ACC112 (cell line): Measurements from ENCODE around the gene ADPRM.

ENCODE experiments used
- H2AFZ ChIP-seq: fragments of 200-600 bp; sonication (generic); one replicate; pipeline ENCODE4 v1.6.0; 2017; ENCODE audit warnings: antibody characterized with exemption, low read length; ENCODE audit not compliant: unreplicated experiment
- H3K27ac ChIP-seq: fragments of 200-600 bp; sonication (generic); 2 replicates; pipeline ENCODE4 v1.5.1; 2014; ENCODE audit warnings: low read depth, mild to moderate bottlenecking, antibody characterized with exemption, low read length, moderate library complexity
- H3K27me3 ChIP-seq: fragments of 200-600 bp; sonication (generic); 2 replicates; pipeline ENCODE4 v1.6.1; 2014; ENCODE audit warnings: mild to moderate bottlenecking, antibody characterized with exemption, low read length, moderate library complexity, mixed read lengths; ENCODE audit not compliant: insufficient read depth
- H3K36me3 ChIP-seq: fragments of 200-600 bp; sonication (generic); 2 replicates; pipeline ENCODE4 v1.6.1; 2016; ENCODE audit warnings: mild to moderate bottlenecking, antibody characterized with exemption, low read length, moderate library complexity, mixed read lengths; ENCODE audit not compliant: insufficient read depth
- H3K4me1 ChIP-seq: fragments of 200-600 bp; sonication (generic); one replicate; pipeline ENCODE4 v1.6.1; 2016; ENCODE audit warnings: low read length, mixed read lengths; ENCODE audit not compliant: insufficient read depth, unreplicated experiment, control insufficient read depth
- H3K4me3 ChIP-seq: fragments of 200-600 bp; sonication (generic); 2 replicates; pipeline ENCODE4 v1.5.1; 2014; ENCODE audit warnings: mild to moderate bottlenecking, low read depth, low read length
- H3K79me2 ChIP-seq: fragments of 200-600 bp; sonication (generic); one replicate; pipeline ENCODE4 v1.6.0; 2016; ENCODE audit warnings: low read length; ENCODE audit not compliant: control insufficient read depth, unreplicated experiment, insufficient read depth

The ADPRM gene

DNA sequence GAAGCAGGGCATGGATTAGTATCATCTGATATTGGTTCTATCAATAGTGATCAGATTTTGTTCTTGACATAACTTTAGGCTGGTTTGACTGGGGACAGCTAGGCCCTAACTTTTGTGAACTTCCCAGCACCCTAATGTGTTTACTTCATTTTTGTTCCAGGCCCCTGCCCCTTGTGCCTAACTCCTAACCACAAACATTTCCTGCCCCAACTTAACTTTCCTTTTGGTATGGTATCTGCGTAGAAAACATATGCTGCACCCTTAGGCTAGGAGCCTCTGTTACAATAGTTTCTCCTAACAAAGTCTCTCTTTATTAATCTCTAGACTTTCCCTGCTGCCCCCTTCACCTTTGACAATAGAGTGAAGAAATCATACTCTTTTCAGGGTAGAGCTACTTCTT is 2.5 kb downstream of the ADPRM start:
- Histone ChIP-seq H3K4me1 (peaks cover 25% of the 10 kb centered on the region), H3K27ac (no peak overlapping the region), H3K27me3 (no peaks in the 10 kb centered on the region), H2AFZ (no peak overlapping the region), H3K4me3 (no peak overlapping the region), H3K79me2 (peaks cover 51% of the 10 kb centered on the region), H3K36me3 (peaks cover 9% of the 10 kb centered on the region)

DNA sequence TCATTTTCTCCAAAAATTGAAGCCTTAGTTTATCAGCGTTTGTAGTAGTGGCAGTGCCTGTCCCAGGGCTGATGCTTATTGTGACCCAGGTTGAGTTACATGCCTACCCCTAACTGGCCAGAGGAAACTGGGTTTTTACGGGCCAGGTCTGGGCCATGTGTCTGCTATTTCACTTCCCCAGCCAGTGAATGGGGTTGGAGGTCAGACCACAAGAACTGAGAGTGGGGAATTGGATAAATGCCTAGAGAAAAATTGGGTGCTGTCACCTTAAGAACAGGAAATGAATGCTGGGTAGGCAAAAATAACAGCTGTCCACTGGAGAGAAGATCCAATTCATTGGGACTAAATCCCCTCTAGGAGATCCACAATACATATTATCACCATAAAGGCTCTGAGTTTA is 5.2 kb downstream of the ADPRM start:
- H3K4me3 ChIP-seq, result no peak overlapping the region
- no peak overlapping the region for H2AFZ ChIP-seq
- H3K79me2 ChIP-seq, result peaks cover 28% of the 10 kb centered on the region
- no peaks in the 10 kb centered on the region for H3K27me3 ChIP-seq
- peaks cover 17% of the 10 kb centered on the region for H3K36me3 ChIP-seq
- H3K4me1 ChIP-seq, result peaks cover 16% of the 10 kb centered on the region
- H3K27ac ChIP-seq, result no peak overlapping the region

DNA sequence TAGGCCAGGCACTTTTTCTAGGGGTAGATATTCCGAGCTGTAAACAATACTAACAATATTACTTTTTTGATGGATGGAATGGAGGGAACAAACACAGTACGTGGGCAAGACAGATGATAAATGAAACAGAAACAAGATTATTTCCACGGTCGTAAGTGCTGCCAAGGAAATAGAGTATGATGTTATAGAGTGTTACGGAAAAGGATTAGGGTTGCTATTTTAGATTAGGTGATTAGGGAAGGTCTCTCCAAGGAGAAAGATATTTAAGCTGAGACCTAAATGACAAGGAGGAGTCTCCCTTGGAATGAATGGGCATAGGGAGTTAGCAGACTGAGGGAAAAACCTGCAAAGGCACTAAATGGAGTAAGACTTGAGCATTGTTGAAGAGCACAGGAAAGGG is 8.3 kb downstream of the ADPRM start:
- Histone ChIP-seq H3K79me2 (peaks cover 15% of the 10 kb centered on the region), H3K36me3 (peaks cover 24% of the 10 kb centered on the region), H3K27me3 (no peaks in the 10 kb centered on the region), H3K4me1 (peaks cover 10% of the 10 kb centered on the region), H2AFZ (no peak overlapping the region), H3K27ac (no peak overlapping the region), H3K4me3 (no peak overlapping the region)

DNA sequence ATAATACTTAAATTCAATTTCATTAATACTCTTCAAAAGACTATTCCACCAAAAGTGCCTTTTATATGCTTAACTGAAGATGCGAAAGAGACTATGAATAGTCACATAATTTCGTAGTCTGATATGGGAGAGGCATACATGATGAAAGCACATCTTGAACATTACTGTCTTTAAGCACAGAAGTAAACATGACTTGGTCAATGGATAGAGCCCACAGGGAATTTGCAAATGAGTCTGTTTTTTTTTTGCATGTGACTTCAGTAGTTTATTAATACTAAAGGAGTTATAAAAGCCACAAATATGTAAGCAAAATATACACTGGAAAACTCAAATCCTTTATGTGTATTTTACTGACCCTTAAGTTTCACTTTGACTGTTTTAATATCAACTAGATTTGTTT is 15.9 kb downstream of the ADPRM start:
- H3K27ac ChIP-seq, result no peak overlapping the region
- H3K4me1 ChIP-seq, result no peaks in the 10 kb centered on the region
- H3K27me3 ChIP-seq, result no peaks in the 10 kb centered on the region
- no peaks in the 10 kb centered on the region for H3K79me2 ChIP-seq
- peaks cover 23% of the 10 kb centered on the region for H3K36me3 ChIP-seq
- no peak overlapping the region for H3K4me3 ChIP-seq
- H2AFZ ChIP-seq, result no peak overlapping the region

DNA sequence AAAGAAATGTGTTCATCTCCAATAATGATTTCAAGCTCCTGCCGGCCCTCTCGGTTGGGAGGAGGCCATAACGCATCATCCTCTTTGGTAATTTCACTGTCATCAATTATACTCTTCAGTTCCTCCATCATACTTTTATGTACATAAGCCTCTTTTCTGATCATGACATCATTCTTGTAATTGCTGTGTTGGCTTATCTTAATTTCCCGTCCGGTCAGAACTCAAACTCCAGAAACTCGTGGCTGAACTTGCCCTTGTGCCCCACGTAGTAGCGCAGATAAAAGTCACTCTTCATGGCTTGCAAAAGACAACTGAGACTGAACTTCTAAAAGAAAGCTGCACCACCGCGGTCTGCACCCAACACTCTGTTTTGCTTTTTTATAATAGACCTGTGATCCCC is 18.8 kb downstream of the ADPRM start:
- Histone ChIP-seq H3K79me2 (no peaks in the 10 kb centered on the region), H3K27ac (no peak overlapping the region), H3K27me3 (no peaks in the 10 kb centered on the region), H2AFZ (no peak overlapping the region), H3K4me1 (no peaks in the 10 kb centered on the region), H3K4me3 (no peak overlapping the region), H3K36me3 (peaks cover 14% of the 10 kb centered on the region)

DNA sequence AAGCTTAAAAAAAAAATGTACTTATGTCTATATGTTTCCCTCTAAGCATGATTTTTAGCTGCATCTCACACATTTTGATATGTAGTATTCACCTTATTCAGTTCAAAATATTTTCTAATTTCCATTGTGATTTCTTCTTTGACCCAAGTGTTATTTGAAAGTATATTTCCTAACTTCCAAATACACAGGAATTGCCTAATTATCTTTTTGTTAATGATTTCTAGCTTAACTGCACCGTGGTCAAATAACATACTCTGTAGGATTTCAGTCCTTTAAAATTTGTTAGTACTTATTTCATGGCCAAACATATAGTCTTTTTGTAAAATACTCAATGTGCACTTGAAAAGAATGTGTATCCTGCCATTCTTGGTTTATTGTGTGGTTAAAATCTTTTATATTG is 21.2 kb downstream of the ADPRM start:
- Histone ChIP-seq H3K27ac (no peak overlapping the region), H2AFZ (no peak overlapping the region), H3K79me2 (no peaks in the 10 kb centered on the region), H3K27me3 (no peaks in the 10 kb centered on the region), H3K36me3 (no peaks in the 10 kb centered on the region), H3K4me1 (no peaks in the 10 kb centered on the region), H3K4me3 (no peak overlapping the region)

DNA sequence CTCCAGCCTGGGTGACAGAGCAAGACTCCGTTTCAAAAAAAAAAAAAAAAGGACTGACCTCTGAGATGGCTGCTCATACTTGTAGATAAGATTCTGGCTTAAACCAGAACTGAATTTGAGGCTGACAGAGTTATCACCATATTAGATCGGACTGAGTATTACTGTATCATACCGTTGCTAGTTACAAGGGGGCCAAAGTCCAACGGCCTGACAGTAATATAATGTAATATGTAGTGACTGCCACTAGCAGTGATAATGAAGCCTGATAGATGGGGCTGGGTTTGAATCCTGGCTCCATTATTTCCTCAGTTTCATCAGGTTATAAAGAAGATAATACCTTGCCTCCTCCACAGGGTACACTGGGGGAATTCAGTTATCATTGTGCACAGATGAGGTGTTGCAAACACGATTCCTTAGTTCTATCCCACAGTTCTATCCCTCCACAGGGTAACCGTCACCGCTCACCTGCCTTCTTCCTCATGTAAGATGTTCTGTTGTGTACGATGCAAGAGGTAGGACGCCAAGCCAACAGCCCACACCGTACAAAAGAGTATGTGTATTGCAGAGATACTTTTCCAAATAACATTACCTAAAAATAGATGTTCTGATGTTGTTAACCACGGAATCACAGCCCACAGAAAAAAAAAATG is 27.3 kb downstream of the ADPRM start:
- no peaks in the 10 kb centered on the region for H3K79me2 ChIP-seq
- H3K4me3 ChIP-seq, result no peak overlapping the region
- H3K27me3 ChIP-seq, result no peaks in the 10 kb centered on the region
- no peaks in the 10 kb centered on the region for H3K36me3 ChIP-seq
- H3K4me1 ChIP-seq, result no peaks in the 10 kb centered on the region
- no peak overlapping the region for H2AFZ ChIP-seq
- H3K27ac ChIP-seq, result no peak overlapping the region

DNA sequence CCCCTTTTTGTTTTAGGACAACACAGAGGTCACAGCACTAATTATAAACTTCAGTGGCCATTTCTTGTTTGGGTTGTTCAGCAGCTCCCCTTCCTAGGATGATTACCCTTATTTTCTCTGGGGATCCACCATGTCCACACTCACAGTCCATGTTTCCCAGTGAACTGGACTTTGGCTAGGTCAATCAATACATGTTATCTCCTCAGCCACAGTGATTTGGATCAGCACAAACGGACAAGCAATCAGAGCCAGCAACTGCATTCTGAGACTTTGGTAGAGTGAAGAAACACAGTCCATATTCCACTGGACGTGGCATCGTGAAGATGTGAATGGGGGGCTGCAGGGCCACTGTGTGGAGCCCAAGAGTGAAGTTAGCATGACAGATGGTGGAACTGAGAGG is 27.9 kb downstream of the ADPRM start:
- Histone ChIP-seq H3K36me3 (no peaks in the 10 kb centered on the region), H3K27ac (no peak overlapping the region), H2AFZ (no peak overlapping the region), H3K4me1 (no peaks in the 10 kb centered on the region), H3K4me3 (no peak overlapping the region), H3K27me3 (no peaks in the 10 kb centered on the region), H3K79me2 (no peaks in the 10 kb centered on the region)

DNA sequence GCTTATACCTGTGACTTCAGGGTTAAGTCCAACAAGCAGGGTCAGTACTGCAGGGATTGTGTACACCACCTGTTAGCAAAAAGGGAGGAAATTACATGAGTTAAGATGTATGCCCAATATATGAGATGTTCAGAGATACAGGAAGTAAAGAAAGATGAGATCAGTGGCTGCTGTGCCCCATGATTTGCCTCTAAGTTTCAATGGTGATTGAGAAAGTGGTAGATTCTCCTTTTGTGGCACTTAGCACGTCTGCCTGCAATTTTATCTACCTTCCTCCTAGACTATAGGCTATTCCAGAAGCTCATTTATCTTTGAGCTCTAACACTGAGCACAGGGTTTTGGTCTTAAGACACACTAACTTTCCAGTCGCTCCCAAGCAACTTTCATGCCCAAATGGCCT is 28.8 kb downstream of the ADPRM start:
- no peak overlapping the region for H2AFZ ChIP-seq
- no peaks in the 10 kb centered on the region for H3K79me2 ChIP-seq
- no peak overlapping the region for H3K27ac ChIP-seq

DNA sequence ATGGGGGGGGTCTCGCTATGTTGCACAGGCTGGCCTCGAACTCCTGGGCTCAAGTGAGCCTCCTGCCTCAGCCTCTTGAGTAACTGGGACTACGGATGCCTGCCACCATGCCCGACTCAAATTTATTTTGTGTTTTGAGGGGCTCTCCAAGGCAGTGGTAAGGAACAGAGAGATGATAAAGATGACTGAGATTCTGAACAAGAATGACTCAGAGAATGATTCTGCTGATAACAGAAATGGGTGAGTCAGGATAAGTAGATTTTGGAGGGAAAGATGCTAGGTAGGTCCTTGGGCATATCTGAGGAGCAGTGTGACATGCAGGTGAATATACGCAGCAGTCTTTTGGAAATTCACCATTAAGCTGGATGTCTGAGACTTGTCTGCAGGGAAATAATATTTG is 29.8 kb downstream of the ADPRM start:
- Histone ChIP-seq H3K79me2 (no peaks in the 10 kb centered on the region), H3K36me3 (no peaks in the 10 kb centered on the region), H3K4me1 (peaks cover 9% of the 10 kb centered on the region), H3K27ac (no peak overlapping the region), H3K27me3 (no peaks in the 10 kb centered on the region), H2AFZ (no peak overlapping the region), H3K4me3 (no peak overlapping the region)

More for the DNA sequence above, 28.8 kb downstream of the ADPRM start:
- peaks cover 4% of the 10 kb centered on the region for H3K4me1 ChIP-seq
- no peak overlapping the region for H3K4me3 ChIP-seq
- no peaks in the 10 kb centered on the region for H3K36me3 ChIP-seq
- H3K27me3 ChIP-seq, result no peaks in the 10 kb centered on the region

DNA sequence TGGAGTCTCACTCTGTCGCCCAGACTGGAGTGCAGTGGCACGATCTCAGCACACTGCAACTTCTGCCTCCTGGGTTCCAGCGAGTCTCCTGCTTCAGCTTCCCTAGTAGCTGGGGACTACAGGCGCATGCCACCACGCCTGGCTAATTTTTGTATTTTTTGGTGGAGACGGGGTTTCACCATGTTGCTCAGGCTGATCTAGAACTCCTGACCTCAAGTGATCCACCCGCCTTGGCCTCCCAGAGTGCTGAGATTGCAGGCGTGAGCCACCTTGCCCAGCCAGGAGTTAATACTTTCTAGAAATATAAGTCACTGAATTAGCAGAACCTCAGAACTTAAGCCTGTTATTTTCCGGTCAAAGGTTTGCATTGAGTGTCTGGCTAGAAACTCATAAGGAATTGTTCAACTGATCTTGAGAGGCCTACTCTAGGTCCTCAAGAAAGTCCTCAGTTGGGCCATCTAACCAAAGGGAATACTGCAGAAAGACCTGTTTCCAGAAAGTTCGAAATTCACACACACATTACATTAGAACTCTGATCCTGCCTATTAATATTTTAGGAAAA is 31.0 kb downstream of the ADPRM start:
- Histone ChIP-seq H3K4me3 (peak overlapping the region; percentile 88; the same call in 1 of the 2 replicates), H2AFZ (no peak overlapping the region), H3K79me2 (no peaks in the 10 kb centered on the region), H3K27me3 (no peaks in the 10 kb centered on the region), H3K27ac (no peak overlapping the region), H3K36me3 (no peaks in the 10 kb centered on the region), H3K4me1 (peaks cover 9% of the 10 kb centered on the region)
